Right lobe of liver (tissue), 4 donors: ENCODE measurements around the gene TJP3.

ENCODE experiments used
- POLR2A ChIP-seq: fragments of 450-650 bp; IDR thresholded peaks from one replicate; pipeline ENCODE4 v1.6.1; 2017; ENCODE audit warnings: antibody characterized with exemption, mild to moderate bottlenecking
- TF ChIP-seq, protein P1 (sequence below), 4 donors: fragments of 200-600 bp in 3 of 4; fragments of 450-650 bp in 1 of 4; IDR thresholded peaks; one replicate each; pipeline versions ENCODE4 v1.5.1 to v1.8.0; 2016 to 2022; ENCODE audit warnings: antibody characterized with exemption in 4 of 4, mild to moderate bottlenecking in 2 of 4
- donor health status: DM: no; HTN: no; CAD: no.
- donor health status: DM: no; HTN: no; CAD: no.
- donor health status: DM: no; HTN: yes; CAD: no.

DNA sequence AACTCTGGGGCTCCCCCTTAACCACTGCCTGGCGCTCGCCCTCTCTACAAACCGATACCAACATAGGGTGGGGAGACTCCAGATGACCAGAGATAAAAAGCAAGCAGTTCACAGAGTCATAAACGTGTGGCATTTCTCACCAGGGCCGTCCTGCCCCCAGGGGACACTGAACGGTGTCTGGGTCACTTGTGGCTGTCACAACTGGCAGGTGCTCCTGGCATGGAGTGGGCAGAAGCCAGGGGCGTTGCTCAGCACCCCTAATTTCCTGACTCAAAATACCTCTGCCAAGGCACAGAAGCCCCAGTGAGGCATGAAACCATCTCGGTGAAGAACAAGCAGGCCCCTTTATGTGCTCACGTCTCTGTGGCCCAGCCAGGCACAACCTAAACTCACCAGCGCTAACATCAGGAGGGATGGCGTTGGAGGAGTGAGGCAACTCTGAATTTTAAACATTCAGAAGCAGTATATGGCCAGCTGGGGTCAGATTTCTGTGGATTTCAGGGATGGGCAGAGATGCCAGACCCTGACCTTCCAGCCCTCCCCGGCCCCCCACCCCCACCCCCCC, 9.7 kb upstream of the TJP3 start:
- TF ChIP-seq, protein P1, sequence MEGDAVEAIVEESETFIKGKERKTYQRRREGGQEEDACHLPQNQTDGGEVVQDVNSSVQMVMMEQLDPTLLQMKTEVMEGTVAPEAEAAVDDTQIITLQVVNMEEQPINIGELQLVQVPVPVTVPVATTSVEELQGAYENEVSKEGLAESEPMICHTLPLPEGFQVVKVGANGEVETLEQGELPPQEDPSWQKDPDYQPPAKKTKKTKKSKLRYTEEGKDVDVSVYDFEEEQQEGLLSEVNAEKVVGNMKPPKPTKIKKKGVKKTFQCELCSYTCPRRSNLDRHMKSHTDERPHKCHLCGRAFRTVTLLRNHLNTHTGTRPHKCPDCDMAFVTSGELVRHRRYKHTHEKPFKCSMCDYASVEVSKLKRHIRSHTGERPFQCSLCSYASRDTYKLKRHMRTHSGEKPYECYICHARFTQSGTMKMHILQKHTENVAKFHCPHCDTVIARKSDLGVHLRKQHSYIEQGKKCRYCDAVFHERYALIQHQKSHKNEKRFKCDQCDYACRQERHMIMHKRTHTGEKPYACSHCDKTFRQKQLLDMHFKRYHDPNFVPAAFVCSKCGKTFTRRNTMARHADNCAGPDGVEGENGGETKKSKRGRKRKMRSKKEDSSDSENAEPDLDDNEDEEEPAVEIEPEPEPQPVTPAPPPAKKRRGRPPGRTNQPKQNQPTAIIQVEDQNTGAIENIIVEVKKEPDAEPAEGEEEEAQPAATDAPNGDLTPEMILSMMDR (IDR thresholded peaks at IDR 0.05), result no peak
- TF ChIP-seq POLR2A, result no peak
